HG02642 (cell line): ENCODE results near the gene TIMP1.
"Not testable (repeated sequence)": the region's sequence is repeated elsewhere in the genome, so short reads cannot be mapped to it uniquely, and the experiment has no call there.

Experiments used
- ATAC-seq: cut with Tn5 transposase; IDR thresholded peaks from one replicate; pipeline ENCODE4 v1.9.1; 2021; ENCODE audit warnings: mild to moderate bottlenecking; ENCODE audit not compliant: unreplicated experiment, poor library complexity

TIMP1 gene

DNA sequence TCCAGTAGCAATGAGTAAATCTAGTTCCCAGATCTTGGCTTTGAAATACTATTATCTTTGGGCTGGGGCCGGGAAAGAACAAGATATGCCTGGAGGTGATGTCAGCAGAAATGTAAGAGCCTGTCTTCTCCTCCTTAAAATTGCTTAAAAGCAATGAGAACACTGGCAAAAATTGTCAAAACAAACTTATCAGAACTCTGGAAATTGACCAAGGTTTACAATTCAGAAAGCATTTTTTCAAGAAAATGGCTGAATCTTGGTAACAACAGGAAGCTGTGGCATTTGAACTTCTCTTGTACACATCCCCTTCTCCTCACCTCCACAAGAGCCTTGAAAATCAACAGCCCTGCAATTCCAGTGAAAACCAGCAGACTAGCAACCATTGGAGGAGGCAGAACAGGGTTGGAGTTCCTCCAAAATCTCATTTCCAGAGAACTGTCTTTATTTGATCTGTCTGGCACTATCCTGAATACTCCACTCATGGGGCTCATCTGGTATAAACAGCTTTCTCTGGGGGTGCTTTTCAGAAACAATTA lies 13.5 kb downstream of the TIMP1 start:
- ATAC-seq, result no peak

DNA sequence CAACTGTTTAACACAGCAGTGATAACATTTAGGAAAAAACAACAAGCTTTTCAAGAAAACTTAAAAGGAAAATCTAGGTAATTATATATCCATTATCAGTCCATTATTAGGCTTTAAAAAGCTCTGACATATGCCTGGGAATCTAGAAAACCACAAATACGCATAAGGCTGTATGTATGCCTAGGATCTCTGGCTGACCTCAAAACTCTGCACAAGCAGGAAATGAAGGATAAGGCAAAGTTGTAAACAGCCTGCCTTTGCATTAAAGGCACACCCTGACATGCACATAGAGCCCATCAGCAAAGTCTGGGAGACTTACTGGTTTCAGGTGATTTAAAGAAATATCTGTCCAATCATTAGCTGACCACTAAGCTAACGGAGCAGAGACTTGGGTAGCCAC lies 14.0 kb downstream of the TIMP1 start:
- no peak for ATAC-seq

GRCh38 chrX:47597222-47597621 lies 15.0 kb downstream of the TIMP1 start:
- no peak for ATAC-seq

GRCh38 chrX:47603125-47603524 lies 20.9 kb downstream of the TIMP1 start:
- ATAC-seq, result not testable (repeated sequence)

DNA sequence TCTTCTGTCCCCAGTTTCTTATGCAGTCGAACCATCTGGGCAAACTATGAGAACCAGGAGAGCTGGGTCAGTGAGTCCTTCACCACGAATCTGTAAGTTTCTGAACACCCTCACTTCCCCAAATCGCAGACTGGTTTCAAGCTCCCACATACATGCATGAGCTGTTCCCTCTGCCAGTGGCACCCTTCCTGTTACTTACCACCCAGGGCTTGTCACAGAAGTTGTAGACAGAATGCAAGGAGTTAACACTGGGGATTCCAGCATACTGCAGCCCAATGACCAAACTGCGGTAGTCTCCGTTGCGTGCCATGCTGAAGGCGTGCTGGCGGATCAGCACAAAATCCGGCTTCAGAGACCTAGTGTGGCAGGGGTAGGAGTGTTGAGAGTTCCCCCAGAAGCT lies 22.8 kb downstream of the TIMP1 start:
- no peak for ATAC-seq

DNA sequence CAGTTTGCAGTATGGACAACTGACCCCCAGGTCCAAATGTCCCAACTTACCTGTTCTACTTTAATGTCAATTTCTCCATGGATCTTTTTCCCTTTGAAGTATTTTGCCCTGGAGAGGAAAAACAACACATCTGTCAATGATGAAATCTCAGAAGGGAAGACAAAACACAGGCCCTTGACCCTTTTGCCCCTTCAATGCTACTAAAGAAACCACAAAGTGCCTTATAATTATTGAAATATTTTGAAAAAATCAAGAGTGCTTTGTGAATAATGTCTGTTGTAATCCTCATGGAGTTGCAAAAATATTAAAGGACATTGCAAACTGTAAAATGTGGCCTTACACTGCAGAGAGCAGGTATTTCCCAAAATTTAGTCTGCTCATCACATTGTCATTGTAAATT lies 24.9 kb downstream of the TIMP1 start:
- ATAC-seq, result no peak

DNA sequence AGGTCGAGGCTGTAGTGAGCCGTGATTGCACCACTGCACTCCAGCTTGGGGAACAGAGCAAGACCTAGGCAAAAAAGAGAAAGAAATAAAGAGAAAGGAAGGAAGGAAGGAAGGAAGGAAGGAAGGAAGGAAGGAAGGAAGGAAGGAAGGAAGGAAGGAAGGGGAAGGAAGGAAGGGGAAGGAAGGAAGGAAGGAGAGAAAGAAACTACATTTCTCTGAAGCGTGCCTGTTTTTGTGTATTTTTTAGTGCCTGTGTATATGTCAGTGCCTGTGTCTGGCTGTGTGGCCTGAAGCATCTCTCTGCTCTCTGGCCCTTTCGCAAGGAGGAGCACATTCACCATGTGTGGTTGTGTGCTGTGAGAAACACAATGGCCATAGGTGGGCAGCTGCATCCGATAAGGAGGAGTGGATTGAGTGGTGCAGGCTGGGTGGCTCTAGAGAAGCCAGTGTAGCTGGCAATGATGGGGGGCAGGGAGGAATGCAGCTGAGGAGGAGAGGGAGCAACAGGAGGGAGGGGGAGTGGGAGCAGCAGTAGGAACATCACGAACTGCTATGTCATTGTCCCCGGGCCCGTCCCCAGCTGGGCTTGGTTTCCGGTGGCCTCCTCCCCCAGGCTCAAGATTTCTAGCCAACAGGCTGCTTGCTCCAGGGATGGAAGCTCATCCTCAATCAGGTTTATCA lies 26.0 kb downstream of the TIMP1 start:
- ATAC-seq, result no peak

GRCh38 chrX:47610511-47610910 lies 28.3 kb downstream of the TIMP1 start:
- no peak for ATAC-seq

- no peak for ATAC-seq
Measured at GRCh38 chrX:47611489-47611888, 29.3 kb downstream of the TIMP1 start.

- no peak for ATAC-seq
Measured at GRCh38 chrX:47611926-47612325, 29.7 kb downstream of the TIMP1 start.

- ATAC-seq, result no peak
Measured at GRCh38 chrX:47612418-47612817, 30.2 kb downstream of the TIMP1 start.

DNA sequence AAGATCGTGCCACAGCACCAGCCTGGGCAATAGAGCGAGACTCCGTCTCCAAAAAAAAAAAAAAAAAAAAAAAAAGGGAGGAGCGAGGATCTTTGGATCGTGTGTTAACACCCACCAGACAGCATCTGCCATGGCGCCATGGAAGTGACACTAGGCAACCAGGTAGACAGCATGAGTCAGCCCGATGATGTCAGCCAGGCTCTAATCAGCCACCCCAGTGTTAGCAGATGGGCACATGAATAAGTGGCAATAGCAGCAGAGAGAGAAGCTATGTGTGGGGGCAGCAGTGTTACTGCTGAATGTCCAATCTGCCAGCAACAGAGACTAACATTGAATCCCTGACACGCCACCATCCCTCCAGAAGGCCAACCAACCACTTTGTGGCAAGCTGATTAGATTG lies 30.8 kb downstream of the TIMP1 start:
- ATAC-seq, result no peak

DNA sequence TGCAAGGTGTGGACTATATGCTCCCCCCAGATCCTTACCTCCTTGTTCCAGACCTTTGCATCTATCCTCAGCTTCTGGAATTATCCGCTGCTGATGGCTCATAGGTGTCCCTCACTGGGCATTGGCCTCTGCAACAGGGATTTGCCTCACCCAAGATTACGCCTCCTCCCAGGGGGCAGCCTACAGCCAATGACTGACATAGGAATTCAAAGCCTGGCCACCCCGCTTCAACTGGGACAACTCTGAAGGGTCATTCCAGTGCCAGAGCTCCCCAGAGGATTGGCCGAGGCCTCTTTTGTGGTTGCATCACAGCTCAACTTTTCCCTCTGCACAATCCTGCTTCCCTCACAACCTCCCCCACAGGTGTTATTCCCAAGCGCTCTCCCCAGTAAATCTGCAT lies 32.4 kb downstream of the TIMP1 start:
- ATAC-seq, result no peak

DNA sequence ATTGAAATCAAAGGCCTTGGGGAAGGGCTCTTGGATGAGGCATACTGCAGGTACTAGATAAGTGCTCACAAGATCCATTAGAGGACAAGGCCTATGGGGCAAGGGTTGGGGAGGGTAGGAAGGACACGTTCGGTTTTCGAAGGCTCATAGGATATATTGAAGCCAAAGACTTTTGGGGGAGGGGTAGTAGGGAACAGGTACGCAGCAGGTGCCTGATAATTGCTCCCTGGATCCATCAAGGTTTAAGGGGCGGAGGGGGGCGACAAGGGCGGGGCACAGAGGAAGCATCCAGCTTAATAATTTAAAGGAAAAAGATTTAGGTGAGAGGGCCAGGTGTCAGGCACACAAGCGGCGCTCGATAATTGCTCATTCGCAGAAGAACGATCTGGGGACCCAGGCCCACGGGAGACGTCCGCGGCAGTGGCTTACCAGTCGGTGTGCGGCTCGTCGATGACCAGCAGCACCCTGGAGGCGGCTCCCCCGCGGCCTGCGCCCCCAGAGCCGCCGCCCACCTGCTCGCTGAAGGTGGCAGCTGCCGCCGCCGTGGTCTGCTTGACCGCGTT lies 36.8 kb downstream of the TIMP1 start:
- no peak for ATAC-seq

GRCh38 chrX:47619486-47620302 lies 37.5 kb downstream of the TIMP1 start, which contains the start of gene SYN1:
TSS of gene SYN1 (minus strand) at chrX:47619857. CDS start at chrX:47619728, 129 bp downstream.
- peak; percentile 84 for ATAC-seq

- ATAC-seq, result no peak
Measured at GRCh38 chrX:47620303-47620685, 38.1 kb downstream of the TIMP1 start.

DNA sequence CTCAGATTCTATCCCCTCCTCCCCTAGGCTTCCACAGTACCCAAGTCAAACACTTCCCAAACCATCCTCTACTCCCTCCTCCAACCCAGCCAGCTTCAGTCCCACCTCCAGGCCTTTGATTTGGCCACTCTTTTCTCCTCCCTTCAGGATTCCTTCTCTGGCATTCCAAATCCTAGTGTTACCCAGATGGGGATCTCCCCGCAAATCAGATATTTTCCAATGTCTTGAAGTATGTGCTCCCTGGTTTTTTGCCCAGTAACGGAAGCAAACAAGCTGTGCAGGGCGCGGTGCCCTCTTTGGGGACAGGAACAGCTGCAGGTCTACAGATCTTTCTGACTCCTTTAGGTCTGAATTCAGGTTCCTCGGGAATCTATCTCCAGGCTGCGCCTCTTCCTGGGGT lies 39.6 kb downstream of the TIMP1 start:
- ATAC-seq, result no peak

DNA sequence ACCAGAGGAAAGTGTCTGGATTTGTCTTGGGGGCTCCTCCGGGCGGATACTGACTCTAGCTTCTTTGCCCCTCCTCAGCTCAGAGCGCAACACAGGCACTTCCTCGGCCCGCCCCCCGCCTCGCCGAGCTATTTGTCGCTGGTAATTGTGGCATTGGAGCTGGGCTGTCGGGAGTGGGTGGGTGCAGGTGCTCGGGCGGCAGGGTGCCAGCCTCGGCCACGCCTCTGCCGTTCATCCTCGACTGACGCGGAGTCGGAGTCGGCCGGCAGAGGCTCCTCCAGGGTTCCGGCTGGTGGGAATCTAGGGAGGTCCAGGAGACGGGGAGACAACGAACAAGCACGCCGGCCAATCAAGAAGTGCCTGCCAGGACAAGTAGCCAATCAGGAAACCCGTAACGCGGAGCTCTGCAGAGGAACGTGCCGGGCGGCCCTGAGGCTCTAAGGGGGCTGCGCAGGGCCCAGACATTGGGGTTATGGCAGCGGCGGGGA lies 41.3 kb downstream of the TIMP1 start:
- ATAC-seq, result no peak

DNA sequence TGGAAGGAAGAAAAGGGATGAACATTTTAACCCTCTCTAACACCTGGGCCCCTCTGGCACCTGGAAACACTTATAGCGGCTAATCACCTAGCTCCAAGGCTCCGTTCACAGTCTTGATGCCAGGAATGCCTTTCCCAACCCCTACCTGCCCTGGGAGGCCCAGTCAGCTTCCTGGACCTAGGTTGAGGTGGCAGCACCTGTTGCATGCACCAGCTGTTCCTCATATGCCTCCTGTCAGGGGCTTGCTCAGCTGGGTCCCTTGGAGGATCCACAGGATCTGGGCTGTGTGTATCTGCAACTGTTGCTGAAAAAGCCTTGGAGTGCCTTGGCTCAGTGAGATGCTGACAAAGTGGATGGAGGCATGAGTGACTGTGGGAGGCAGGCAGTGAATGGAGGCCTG lies 43.1 kb downstream of the TIMP1 start:
- ATAC-seq, result no peak

- ATAC-seq, result no peak
Measured at GRCh38 chrX:47628982-47629381, 46.7 kb downstream of the TIMP1 start.
